ENCODE results near the gene MINK1. TPM values are rescaled to one million over a fixed set of nuclear protein-coding genes. Genes with fewer than 3 reads are reported as not detected.

Gene MINK1
- total and polyA plus RNA-seq, 2 of the 13 experiments (the other 11 are each of a cell fraction or from before 2014, with no cell fraction given) = 17.2 to 63.9 TPM

DNA sequence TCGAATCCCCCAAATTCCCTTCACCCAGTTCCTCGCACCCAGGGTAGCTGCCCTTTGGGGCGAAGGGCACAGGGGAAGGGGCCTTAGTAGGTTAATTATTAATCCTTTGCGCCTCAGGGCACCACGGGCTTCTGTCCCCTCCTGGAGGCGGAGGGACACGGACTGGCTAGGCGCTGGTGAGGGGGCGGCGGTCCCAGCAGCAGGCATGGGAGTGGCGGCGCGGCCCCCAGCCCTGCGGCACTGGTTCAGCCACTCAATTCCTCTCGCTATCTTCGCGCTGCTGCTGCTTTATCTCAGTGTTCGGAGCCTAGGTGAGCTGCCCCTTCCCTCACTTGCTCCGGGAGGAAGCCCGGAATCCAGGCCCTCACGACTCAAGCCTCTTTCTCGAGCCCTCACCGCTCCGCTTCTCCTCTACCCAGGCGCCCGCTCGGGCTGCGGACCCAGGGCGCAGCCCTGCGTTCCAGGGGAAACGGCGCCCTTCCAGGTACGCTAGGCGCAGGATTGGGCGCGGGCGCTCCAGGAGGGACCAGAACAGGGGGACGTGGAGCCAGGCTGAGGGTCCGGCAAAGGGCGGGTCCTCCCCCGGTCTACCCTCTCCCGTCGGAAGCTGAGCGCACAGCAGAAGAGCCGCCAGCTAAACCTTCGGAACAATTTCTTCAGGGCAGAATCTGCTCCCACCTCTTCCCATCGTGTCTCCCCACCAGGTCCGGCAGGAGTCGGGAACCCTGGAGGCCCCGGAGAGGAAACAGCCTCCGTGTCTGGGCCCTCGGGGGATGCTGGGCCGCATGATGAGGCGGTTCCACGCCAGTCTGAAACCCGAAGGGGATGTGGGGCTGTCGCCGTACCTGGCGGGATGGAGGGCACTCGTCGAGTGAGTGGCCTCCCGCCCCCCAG is 44.1 kb upstream of the MINK1 start, which contains the start of gene GLTPD2 (continued):
- TF ChIP-seq RAD21 (CRISPR knock-in tag; IDR thresholded peaks at IDR 0.05) (peak; percentile 61; the same call in 1 of the 2 replicates), ZNF788 (CRISPR knock-in tag; IDR thresholded peaks at IDR 0.05; ENCODE audit: borderline replicate concordance) (no peak; the same call in 1 of the 2 replicates), ARID2 (CRISPR knock-in tag; IDR thresholded peaks at IDR 0.05; ENCODE audit: borderline replicate concordance) (no peak), ZNF746 (CRISPR knock-in tag; IDR thresholded peaks at IDR 0.05) (peak; percentile 63; the same call in 1 of the 2 replicates), NFE2L1 (CRISPR knock-in tag; IDR thresholded peaks at IDR 0.05; ENCODE audit: borderline replicate concordance) (no peak), ZNF318 (CRISPR knock-in tag; IDR thresholded peaks at IDR 0.05) (no peak), ATRX (CRISPR knock-in tag; IDR thresholded peaks at IDR 0.05; ENCODE audit: borderline replicate concordance) (no peak), ZFP90 (CRISPR knock-in tag; IDR thresholded peaks at IDR 0.05; ENCODE audit: borderline replicate concordance) (no peak), ATM (IDR thresholded peaks at IDR 0.05; ENCODE audit: borderline replicate concordance) (no peak), GATA4 (IDR thresholded peaks at IDR 0.05; ENCODE audit: borderline replicate concordance, low read depth) (peak; percentile 38; the same call in 1 of the 2 replicates), KDM6A (CRISPR knock-in tag; IDR thresholded peaks at IDR 0.05; ENCODE audit: low read depth) (peak; percentile 68), MAFG (CRISPR knock-in tag; IDR thresholded peaks at IDR 0.05) (no peak), ZNF138 (CRISPR knock-in tag; IDR thresholded peaks at IDR 0.05; ENCODE audit: low read depth) (no peak; the same call in 1 of the 2 replicates), SNAPC2 (CRISPR knock-in tag; IDR thresholded peaks at IDR 0.05) (no peak), HNRNPK (IDR thresholded peaks at IDR 0.05; ENCODE audit: low read depth, low read length, poor library complexity, severe bottlenecking) (no peak)
- TF ChIP-seq, protein P1, sequence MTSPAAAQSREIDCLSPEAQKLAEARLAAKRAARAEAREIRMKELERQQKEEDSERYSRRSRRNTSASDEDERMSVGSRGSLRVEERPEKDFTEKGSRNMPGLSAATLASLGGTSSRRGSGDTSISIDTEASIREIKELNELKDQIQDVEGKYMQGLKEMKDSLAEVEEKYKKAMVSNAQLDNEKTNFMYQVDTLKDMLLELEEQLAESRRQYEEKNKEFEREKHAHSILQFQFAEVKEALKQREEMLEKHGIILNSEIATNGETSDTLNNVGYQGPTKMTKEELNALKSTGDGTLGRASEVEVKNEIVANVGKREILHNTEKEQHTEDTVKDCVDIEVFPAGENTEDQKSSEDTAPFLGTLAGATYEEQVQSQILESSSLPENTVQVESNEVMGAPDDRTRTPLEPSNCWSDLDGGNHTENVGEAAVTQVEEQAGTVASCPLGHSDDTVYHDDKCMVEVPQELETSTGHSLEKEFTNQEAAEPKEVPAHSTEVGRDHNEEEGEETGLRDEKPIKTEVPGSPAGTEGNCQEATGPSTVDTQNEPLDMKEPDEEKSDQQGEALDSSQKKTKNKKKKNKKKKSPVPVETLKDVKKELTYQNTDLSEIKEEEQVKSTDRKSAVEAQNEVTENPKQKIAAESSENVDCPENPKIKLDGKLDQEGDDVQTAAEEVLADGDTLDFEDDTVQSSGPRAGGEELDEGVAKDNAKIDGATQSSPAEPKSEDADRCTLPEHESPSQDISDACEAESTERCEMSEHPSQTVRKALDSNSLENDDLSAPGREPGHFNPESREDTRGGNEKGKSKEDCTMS (CRISPR knock-in tag; conservative IDR thresholded peaks at IDR 0.05) = no peak
- TF ChIP-seq, protein P2, sequence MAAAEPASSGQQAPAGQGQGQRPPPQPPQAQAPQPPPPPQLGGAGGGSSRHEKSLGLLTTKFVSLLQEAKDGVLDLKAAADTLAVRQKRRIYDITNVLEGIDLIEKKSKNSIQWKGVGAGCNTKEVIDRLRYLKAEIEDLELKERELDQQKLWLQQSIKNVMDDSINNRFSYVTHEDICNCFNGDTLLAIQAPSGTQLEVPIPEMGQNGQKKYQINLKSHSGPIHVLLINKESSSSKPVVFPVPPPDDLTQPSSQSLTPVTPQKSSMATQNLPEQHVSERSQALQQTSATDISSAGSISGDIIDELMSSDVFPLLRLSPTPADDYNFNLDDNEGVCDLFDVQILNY (CRISPR knock-in tag; conservative IDR thresholded peaks at IDR 0.05) = no peak
